ENCODE data around the gene NTNG1.

DNA sequence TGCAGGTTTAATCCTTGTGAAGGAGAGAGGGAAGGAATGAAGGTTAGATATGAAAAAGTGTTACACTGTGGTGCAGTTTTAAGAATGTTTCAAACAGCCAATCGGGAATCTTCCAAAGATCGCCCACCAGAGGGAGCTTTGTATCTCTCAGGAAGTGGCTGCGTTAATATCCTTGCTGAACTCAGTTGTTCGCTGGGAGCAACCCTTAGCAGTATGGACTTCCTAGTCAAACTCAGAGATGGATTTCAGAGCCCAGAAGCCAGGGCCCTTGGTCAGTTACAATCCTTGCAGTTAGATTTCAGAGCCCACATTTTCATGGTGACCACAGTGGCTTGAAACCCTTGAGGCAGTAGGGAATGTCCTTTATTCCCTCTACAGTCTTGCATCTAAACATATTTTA, 136.2 kb downstream of the NTNG1 start:
- TF ChIP-seq SP1 (IDR thresholded peaks at IDR 0.05): no peak
- TF ChIP-seq, protein P1, sequence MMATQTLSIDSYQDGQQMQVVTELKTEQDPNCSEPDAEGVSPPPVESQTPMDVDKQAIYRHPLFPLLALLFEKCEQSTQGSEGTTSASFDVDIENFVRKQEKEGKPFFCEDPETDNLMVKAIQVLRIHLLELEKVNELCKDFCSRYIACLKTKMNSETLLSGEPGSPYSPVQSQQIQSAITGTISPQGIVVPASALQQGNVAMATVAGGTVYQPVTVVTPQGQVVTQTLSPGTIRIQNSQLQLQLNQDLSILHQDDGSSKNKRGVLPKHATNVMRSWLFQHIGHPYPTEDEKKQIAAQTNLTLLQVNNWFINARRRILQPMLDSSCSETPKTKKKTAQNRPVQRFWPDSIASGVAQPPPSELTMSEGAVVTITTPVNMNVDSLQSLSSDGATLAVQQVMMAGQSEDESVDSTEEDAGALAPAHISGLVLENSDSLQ (IDR thresholded peaks at IDR 0.05): no peak
- TF ChIP-seq ELF4 (IDR thresholded peaks at IDR 0.05): no peak
- TF ChIP-seq LEF1 (IDR thresholded peaks at IDR 0.05; ENCODE audit: borderline replicate concordance): no peak

All from HEK293T (cell line).